SK-N-MC (cell line): Measurements from ENCODE around the gene TUBA4A.

ENCODE experiments used
- EZH2 ChIP-seq: fragments of 200-600 bp; sonication (generic); IDR thresholded peaks from one replicate; pipeline ENCODE4 v1.6.1; 2017; ENCODE audit warnings: antibody characterized with exemption
- FOXP2 ChIP-seq: optimal IDR thresholded peaks from 2 replicates; pipeline ENCODE3; 2011; ENCODE audit warnings: mild to moderate bottlenecking, moderate library complexity; ENCODE audit not compliant: insufficient read depth; ENCODE audit errors: extremely low read length, control extremely low read depth
- POLR2AphosphoS5 ChIP-seq: IDR thresholded peaks from 2 replicates; pipeline ENCODE4 v1.6.1; 2012; ENCODE audit warnings: mild to moderate bottlenecking, low read depth, low read length, borderline replicate concordance

DNA sequence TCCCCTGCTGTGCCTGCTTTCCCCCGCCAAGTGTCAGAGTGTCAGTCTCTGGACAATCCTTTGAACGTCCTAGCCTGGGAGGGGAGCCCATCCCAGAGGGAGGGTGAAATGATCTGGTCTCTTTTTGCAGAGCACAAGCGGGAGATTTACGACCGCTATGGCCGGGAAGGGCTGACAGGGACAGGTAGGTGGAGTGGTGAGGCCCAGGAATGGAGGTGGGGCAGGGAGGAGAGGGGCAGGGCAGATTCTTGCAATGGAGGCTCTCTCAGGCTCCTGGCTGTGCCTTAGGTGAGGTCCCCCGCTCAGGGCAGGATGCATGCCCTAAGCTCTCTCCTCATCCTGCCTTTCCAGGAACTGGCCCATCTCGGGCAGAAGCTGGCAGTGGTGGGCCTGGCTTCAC is 27.9 kb upstream of the TUBA4A start:
- TF ChIP-seq POLR2AphosphoS5, result no peak
- TF ChIP-seq EZH2, result no peak
- no peak for TF ChIP-seq FOXP2
